Ishikawa (cell line): ENCODE measurements around the gene MIPOL1.

Experiments
- CEBPB ChIP-seq: IDR thresholded peaks from 2 replicates; pipeline ENCODE4 v1.6.1; 2012
- CREB1 ChIP-seq: IDR thresholded peaks from 2 replicates; pipeline ENCODE4 v1.6.1; 2012; ENCODE audit warnings: low read depth
- EGR1 ChIP-seq: IDR thresholded peaks from 2 replicates; pipeline ENCODE4 v1.6.1; 2012
- EP300 ChIP-seq: IDR thresholded peaks from 2 replicates; pipeline ENCODE4 v1.6.1; 2012; ENCODE audit warnings: borderline replicate concordance
- FOXM1 ChIP-seq: IDR thresholded peaks from 2 replicates; pipeline ENCODE4 v1.6.1; 2012; ENCODE audit warnings: low read depth, borderline replicate concordance
- MAX ChIP-seq: IDR thresholded peaks from 2 replicates; pipeline ENCODE4 v1.6.1; 2012
- NFIC ChIP-seq: IDR thresholded peaks from 2 replicates; pipeline ENCODE4 v1.6.1; 2012
- RAD21 ChIP-seq: IDR thresholded peaks from 2 replicates; pipeline ENCODE4 v1.6.1; 2012; ENCODE audit warnings: low read depth
- REST ChIP-seq: IDR thresholded peaks from 2 replicates; pipeline ENCODE4 v1.6.1; 2012; ENCODE audit warnings: low read depth, mild to moderate bottlenecking
- TAF1 ChIP-seq: IDR thresholded peaks from 2 replicates; pipeline ENCODE4 v1.6.1; 2012; ENCODE audit warnings: low read depth, mild to moderate bottlenecking
- TCF12 ChIP-seq: IDR thresholded peaks from 2 replicates; pipeline ENCODE4 v1.6.1; 2012; ENCODE audit warnings: low read depth
- TEAD4 ChIP-seq: IDR thresholded peaks from 2 replicates; pipeline ENCODE4 v1.6.1; 2012
- USF1 ChIP-seq: IDR thresholded peaks from 2 replicates; pipeline ENCODE4 v1.6.1; 2012
- YY1 ChIP-seq: IDR thresholded peaks from 2 replicates; pipeline ENCODE4 v1.6.1; 2012; ENCODE audit warnings: low read depth
- ZBTB7A ChIP-seq: IDR thresholded peaks from 2 replicates; pipeline ENCODE4 v1.6.1; 2012; ENCODE audit warnings: low read depth

Gene MIPOL1

GRCh38 chr14:37599507-37600368, 402.0 kb downstream of the MIPOL1 start:
- no peak for TF ChIP-seq REST
- no peak for TF ChIP-seq CREB1
- no peak for TF ChIP-seq EGR1
- no peak for TF ChIP-seq MAX
- no peak for TF ChIP-seq NFIC
- TF ChIP-seq USF1 = no peak
- TF ChIP-seq EP300 = no peak
- no peak for TF ChIP-seq TCF12
- TF ChIP-seq TAF1 = no peak
- TF ChIP-seq RAD21 = no peak
- TF ChIP-seq ZBTB7A = no peak
- no peak for TF ChIP-seq YY1
- no peak for TF ChIP-seq FOXM1
- no peak for TF ChIP-seq TEAD4
- no peak for TF ChIP-seq CEBPB

- TF ChIP-seq REST = no peak
Observed at GRCh38 chr14:37600880-37601741, 403.4 kb downstream of the MIPOL1 start.

GRCh38 chr14:37601865-37602264, 404.1 kb downstream of the MIPOL1 start:
- TF ChIP-seq TCF12 (no peak), CEBPB (no peak), YY1 (no peak), EGR1 (no peak), TAF1 (no peak), TEAD4 (no peak), REST (no peak), MAX (no peak), FOXM1 (no peak)
